H9 (cell line): Measurements from ENCODE around the gene TBXAS1. TPM values are rescaled to one million over a fixed set of nuclear protein-coding genes. Genes with fewer than 3 reads are reported as not detected.

Source experiments
- DNase-seq: peaks from one replicate; pipeline ENCODE4 v3.0.0-alpha.2; 2017
- H2AFZ ChIP-seq: one replicate; pipeline ENCODE4 v1.6.1; 2013; ENCODE audit warnings: mild to moderate bottlenecking, low read length, control low read depth, moderate library complexity
- H2AK5ac ChIP-seq: 2 replicates; pipeline ENCODE4 v1.6.1; 2013; ENCODE audit warnings: low read length, control low read depth, mixed read lengths; ENCODE audit not compliant: insufficient read length
- H2BK120ac ChIP-seq: one replicate; pipeline ENCODE4 v1.6.1; 2013; ENCODE audit warnings: low read depth, mild to moderate bottlenecking, low read length, control low read depth, inconsistent platforms; ENCODE audit not compliant: poor library complexity, severe bottlenecking
- H2BK12ac ChIP-seq: 2 replicates; pipeline ENCODE4 v1.6.1; 2013; ENCODE audit warnings: low read length, control low read depth, mixed read lengths, low read depth; ENCODE audit not compliant: insufficient read length
- H2BK15ac ChIP-seq: 2 replicates; pipeline ENCODE4 v1.6.1; 2013; ENCODE audit warnings: low read depth, low read length, control low read depth
- H2BK20ac ChIP-seq: one replicate; pipeline ENCODE4 v1.6.1; 2013; ENCODE audit warnings: low read depth, mild to moderate bottlenecking, low read length, control low read depth, inconsistent platforms; ENCODE audit not compliant: poor library complexity, severe bottlenecking
- H2BK5ac ChIP-seq: 2 replicates; pipeline ENCODE4 v1.6.1; 2013; ENCODE audit warnings: low read length, control low read depth, mixed read lengths; ENCODE audit not compliant: insufficient read length
- H3K14ac ChIP-seq: 2 replicates; pipeline ENCODE4 v1.6.1; 2013; ENCODE audit warnings: low read length, control low read depth; ENCODE audit not compliant: insufficient read depth
- H3K18ac ChIP-seq: 2 replicates; pipeline ENCODE4 v1.6.1; 2013; ENCODE audit warnings: low read depth, mild to moderate bottlenecking, mixed read lengths, low read length, control low read depth; ENCODE audit not compliant: insufficient read length
- H3K23ac ChIP-seq: 2 replicates; pipeline ENCODE4 v1.6.1; 2013; ENCODE audit warnings: low read length, control low read depth, mixed read lengths, low read depth; ENCODE audit not compliant: insufficient read length
- H3K23me2 ChIP-seq: 2 replicates; pipeline ENCODE4 v1.6.1; 2013; ENCODE audit warnings: low read depth, mild to moderate bottlenecking, mixed read lengths, low read length, control low read depth; ENCODE audit not compliant: insufficient read length, poor library complexity, severe bottlenecking
- H3K27ac ChIP-seq: 2 replicates; pipeline ENCODE4 v1.5.1; 2013; ENCODE audit warnings: low read length, control low read depth, mixed read lengths, low read depth; ENCODE audit not compliant: insufficient read length
- H3K27me3 ChIP-seq: 2 replicates; pipeline ENCODE4 v1.6.1; 2013; ENCODE audit warnings: low read length, control low read depth, inconsistent platforms; ENCODE audit not compliant: insufficient read depth
- H3K4ac ChIP-seq: 2 replicates; pipeline ENCODE4 v1.6.1; 2013; ENCODE audit warnings: low read depth, mild to moderate bottlenecking, control low read depth, inconsistent platforms, low read length, moderate library complexity
- H3K4me1 ChIP-seq: 2 replicates; pipeline ENCODE4 v1.6.1; 2013; ENCODE audit warnings: low read length, control low read depth, inconsistent platforms; ENCODE audit not compliant: insufficient read depth
- H3K4me2 ChIP-seq: 2 replicates; pipeline ENCODE4 v1.6.1; 2013; ENCODE audit warnings: low read length, control low read depth, mixed read lengths; ENCODE audit not compliant: insufficient read length, insufficient read depth
- H3K56ac ChIP-seq: 2 replicates; pipeline ENCODE4 v1.6.1; 2013; ENCODE audit warnings: low read depth, mild to moderate bottlenecking, mixed read lengths, low read length, control low read depth; ENCODE audit not compliant: insufficient read length
- H3K79me1 ChIP-seq: 2 replicates; pipeline ENCODE4 v1.6.1; 2013; ENCODE audit warnings: low read depth, mild to moderate bottlenecking, moderate library complexity, low read length, control low read depth, inconsistent platforms; ENCODE audit not compliant: insufficient read depth, poor library complexity, severe bottlenecking
- H3K79me2 ChIP-seq: 2 replicates; pipeline ENCODE4 v1.6.1; 2013; ENCODE audit warnings: low read length, control low read depth, inconsistent platforms; ENCODE audit not compliant: insufficient read depth
- H3K9ac ChIP-seq: 2 replicates; pipeline ENCODE4 v1.6.1; 2013; ENCODE audit warnings: low read length, control low read depth, mixed read lengths; ENCODE audit not compliant: insufficient read length; ENCODE audit errors: extremely low read depth
- H3K9me3 ChIP-seq: one replicate; pipeline ENCODE4 v1.6.1; 2013; ENCODE audit warnings: low read depth, low read length, inconsistent platforms; ENCODE audit not compliant: control insufficient read depth
- H3T11ph ChIP-seq: one replicate; pipeline ENCODE4 v1.6.1; 2013; ENCODE audit warnings: mild to moderate bottlenecking, low read length, control low read depth, inconsistent platforms
- H4K20me1 ChIP-seq: one replicate; pipeline ENCODE4 v1.6.1; 2013; ENCODE audit not compliant: control insufficient read depth, insufficient read length, insufficient read depth
- H4K5ac ChIP-seq: 2 replicates; pipeline ENCODE4 v1.6.1; 2013; ENCODE audit warnings: low read depth, mild to moderate bottlenecking, mixed read lengths, low read length, control low read depth; ENCODE audit not compliant: insufficient read length
- H4K8ac ChIP-seq: replicated peaks from 2 replicates; pipeline ENCODE4 v1.6.1; 2013; ENCODE audit warnings: low read length, control low read depth, mixed read lengths, low read depth; ENCODE audit not compliant: insufficient read length
- H4K91ac ChIP-seq: 2 replicates; pipeline ENCODE4 v1.6.1; 2013; ENCODE audit warnings: low read depth, mild to moderate bottlenecking, moderate library complexity, mixed read lengths, low read length, control low read depth; ENCODE audit not compliant: insufficient read length
- H3K27ac Mint-ChIP-seq, 3 experiments: 2 replicates in 2 of 3; 3 replicates in 1 of 3; pipeline ENCODE4 v1.8.0; 2020 to 2021; ENCODE audit warnings: mixed read lengths in 3 of 3, mild to moderate bottlenecking in 1 of 3, moderate library complexity in 1 of 3
- H3K27me3 Mint-ChIP-seq: 2 replicates; pipeline ENCODE4 v1.8.0; 2021; ENCODE audit warnings: low read depth, mild to moderate bottlenecking, moderate library complexity, mixed read lengths
- H3K36me3 Mint-ChIP-seq, 3 experiments: 2 replicates in 2 of 3; 3 replicates in 1 of 3; pipeline ENCODE4 v1.8.0; 2020 to 2021; ENCODE audit warnings: low read depth in 3 of 3, mixed read lengths in 3 of 3; ENCODE audit not compliant: insufficient read depth in 1 of 3
- H3K4me1 Mint-ChIP-seq, 2 experiments: 2 replicates each; pipeline ENCODE4 v1.8.0; 2020; ENCODE audit warnings: mixed read lengths in 2 of 2
- H3K4me3 Mint-ChIP-seq, 2 experiments: 2 replicates in 1 of 2; 3 replicates in 1 of 2; pipeline ENCODE4 v1.8.0; 2020 to 2021; ENCODE audit warnings: mild to moderate bottlenecking in 2 of 2, mixed read lengths in 2 of 2, moderate library complexity in 1 of 2
- H3K9me3 Mint-ChIP-seq, 2 experiments: 2 replicates in 1 of 2; 3 replicates in 1 of 2; pipeline ENCODE4 v1.8.0; 2020; ENCODE audit warnings: mild to moderate bottlenecking in 2 of 2, mixed read lengths in 2 of 2, moderate library complexity in 1 of 2
- WGBS: extraction: QIAGEN DNeasy Blood & Tissue Kit; methylation state at CpG from one replicate; pipeline ENCODE4 v1.1.7; 2013; ENCODE audit warnings: missing lambda C conversion rate, low lambda C conversion rate, mixed read lengths; ENCODE audit not compliant: insufficient read length; ENCODE audit errors: extremely low coverage; 5-methylcytosine and 5-hydroxymethylcytosine counted together
- total RNA-seq: library from RNA; stranded (reverse); gene quantifications from 2 replicates; pipeline ENCODE4 v1.2.1, GENCODE V29; 2021
- TF ChIP-seq, protein P1 (sequence below): fragments of 200-600 bp; sonication (generic); conservative IDR thresholded peaks from 3 replicates; pipeline ENCODE4 v1.8.0; 2021; ENCODE audit warnings: antibody characterized with exemption, mild to moderate bottlenecking

The TBXAS1 gene
- total RNA-seq, 1 experiment from 2014 or later: 0.39 TPM

- Histone ChIP-seq H2BK20ac (no peak overlapping the region), H3K4me1 (no peaks in the 10 kb centered on the region), H2BK12ac (no peak overlapping the region), H3K56ac (no peak overlapping the region), H2BK120ac (no peak overlapping the region), H3K27ac (no peak overlapping the region), H4K91ac (no peak overlapping the region), H2BK5ac (no peak overlapping the region), H3K9ac (no peak overlapping the region), H3K27me3 (no peaks in the 10 kb centered on the region), H2AFZ (no peak overlapping the region), H4K8ac (no peak overlapping the region), H3K79me1 (no peaks in the 10 kb centered on the region), H4K5ac (no peak overlapping the region), H3K23me2 (no peaks in the 10 kb centered on the region), H3K18ac (no peak overlapping the region), H3K79me2 (no peaks in the 10 kb centered on the region), H3K4ac (no peak overlapping the region), H3K9me3 (no peaks in the 10 kb centered on the region), H2AK5ac (no peak overlapping the region), H3T11ph (no peak overlapping the region), H3K14ac (no peak overlapping the region; the same call in 1 of the 2 replicates), H4K20me1 (no peaks in the 10 kb centered on the region), H3K4me2 (no peak overlapping the region), H3K23ac (no peak overlapping the region), H2BK15ac (no peak overlapping the region; the same call in 1 of the 2 replicates)
- no peak for DNase-seq
- no CpG with 5 or more reads among the region's 7 CpGs for WGBS
- no peaks in the 10 kb centered on the region for H3K36me3 Mint-ChIP-seq
- H3K9me3 Mint-ChIP-seq: no peaks in the 10 kb centered on the region
- 0 out of 7 replicates have a peak overlapping the region, but pooled peaks of 1 of the 3 experiments have one; percentile 82 for H3K27ac Mint-ChIP-seq
- H3K4me3 Mint-ChIP-seq: no peak overlapping the region
- TF ChIP-seq, protein P1, sequence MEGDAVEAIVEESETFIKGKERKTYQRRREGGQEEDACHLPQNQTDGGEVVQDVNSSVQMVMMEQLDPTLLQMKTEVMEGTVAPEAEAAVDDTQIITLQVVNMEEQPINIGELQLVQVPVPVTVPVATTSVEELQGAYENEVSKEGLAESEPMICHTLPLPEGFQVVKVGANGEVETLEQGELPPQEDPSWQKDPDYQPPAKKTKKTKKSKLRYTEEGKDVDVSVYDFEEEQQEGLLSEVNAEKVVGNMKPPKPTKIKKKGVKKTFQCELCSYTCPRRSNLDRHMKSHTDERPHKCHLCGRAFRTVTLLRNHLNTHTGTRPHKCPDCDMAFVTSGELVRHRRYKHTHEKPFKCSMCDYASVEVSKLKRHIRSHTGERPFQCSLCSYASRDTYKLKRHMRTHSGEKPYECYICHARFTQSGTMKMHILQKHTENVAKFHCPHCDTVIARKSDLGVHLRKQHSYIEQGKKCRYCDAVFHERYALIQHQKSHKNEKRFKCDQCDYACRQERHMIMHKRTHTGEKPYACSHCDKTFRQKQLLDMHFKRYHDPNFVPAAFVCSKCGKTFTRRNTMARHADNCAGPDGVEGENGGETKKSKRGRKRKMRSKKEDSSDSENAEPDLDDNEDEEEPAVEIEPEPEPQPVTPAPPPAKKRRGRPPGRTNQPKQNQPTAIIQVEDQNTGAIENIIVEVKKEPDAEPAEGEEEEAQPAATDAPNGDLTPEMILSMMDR: no peak
- H3K27me3 Mint-ChIP-seq: peaks cover 2% of the 10 kb centered on the region; the same call in 1 of the 2 replicates
- peaks cover 1 to 2% of the 10 kb centered on the region in 2 experiments for H3K4me1 Mint-ChIP-seq
Measured at GRCh38 chr7:140017034-140017433, 188.0 kb downstream of the TBXAS1 start.
